WTC11 (cell line): Measurements from ENCODE around the gene PROZ. TPM values are rescaled to one million over a fixed set of nuclear protein-coding genes. Genes with fewer than 3 reads are reported as not detected.
A peak's percentile ranks its signal among the peaks of the same experiment; 100 is the strongest.

ENCODE experiments used
- ARID4B ChIP-seq: sonication (generic); formaldehyde crosslinking; IDR thresholded peaks from 2 replicates; pipeline ENCODE4 v1.8.0; 2023; ENCODE audit warnings: missing genetic modification reagents, mild to moderate bottlenecking, borderline replicate concordance
- ATF3 ChIP-seq: sonication (generic); formaldehyde crosslinking; conservative IDR thresholded peaks from 2 replicates; pipeline ENCODE4 v1.8.1; 2022; ENCODE audit warnings: mild to moderate bottlenecking, missing genetic modification reagents
- CREM ChIP-seq: sonication (generic); formaldehyde crosslinking; IDR thresholded peaks from 2 replicates; pipeline ENCODE4 v1.8.1; 2022; ENCODE audit warnings: mild to moderate bottlenecking, missing genetic modification reagents, moderate library complexity
- ERG ChIP-seq: fragments of 250-450 bp; sonication (Bioruptor Pico); IDR thresholded peaks from 2 replicates; pipeline ENCODE4 v1.8.0; 2021; ENCODE audit warnings: mild to moderate bottlenecking
- ESRRA ChIP-seq: sonication (generic); formaldehyde crosslinking; IDR thresholded peaks from 2 replicates; pipeline ENCODE4 v1.8.1; 2022; ENCODE audit warnings: mild to moderate bottlenecking, missing genetic modification reagents, borderline replicate concordance
- ETV6 ChIP-seq: sonication (generic); formaldehyde crosslinking; IDR thresholded peaks from 2 replicates; pipeline ENCODE4 v1.8.1; 2022; ENCODE audit warnings: mild to moderate bottlenecking, missing genetic modification reagents
- GTF2I ChIP-seq: fragments of 250-450 bp; sonication (Bioruptor Pico); conservative IDR thresholded peaks from 2 replicates; pipeline ENCODE4 v1.4.0; 2021; ENCODE audit warnings: mild to moderate bottlenecking
- HMGXB4 ChIP-seq: sonication (generic); formaldehyde crosslinking; IDR thresholded peaks from 2 replicates; pipeline ENCODE4 v1.8.1; 2023; ENCODE audit warnings: mild to moderate bottlenecking, moderate library complexity, missing genetic modification reagents
- NR1H2 ChIP-seq: sonication (generic); formaldehyde crosslinking; IDR thresholded peaks from 2 replicates; pipeline ENCODE4 v1.9.0; 2021; ENCODE audit warnings: mild to moderate bottlenecking, moderate library complexity, missing genetic modification reagents
- PRRX2 ChIP-seq: fragments of 250-450 bp; sonication (Bioruptor Pico); IDR thresholded peaks from 2 replicates; pipeline ENCODE4 v1.8.0; 2021; ENCODE audit warnings: mild to moderate bottlenecking
- SP1 ChIP-seq: sonication (generic); formaldehyde crosslinking; conservative IDR thresholded peaks from 2 replicates; pipeline ENCODE4 v1.8.1; 2022; ENCODE audit warnings: missing genetic modification reagents
- ZBTB21 ChIP-seq: sonication (generic); formaldehyde crosslinking; IDR thresholded peaks from 2 replicates; pipeline ENCODE4 v1.8.1; 2023; ENCODE audit warnings: mild to moderate bottlenecking, missing genetic modification reagents, borderline replicate concordance
- ZNF121 ChIP-seq: sonication (generic); formaldehyde crosslinking; IDR thresholded peaks from 2 replicates; pipeline ENCODE4 v1.8.0; 2023; ENCODE audit warnings: missing genetic modification reagents
- ZNF138 ChIP-seq: sonication (generic); formaldehyde crosslinking; conservative IDR thresholded peaks from 2 replicates; pipeline ENCODE4 v1.8.1; 2022; ENCODE audit warnings: mild to moderate bottlenecking, moderate library complexity, missing genetic modification reagents
- ZNF396 ChIP-seq: fragments of 250-450 bp; sonication (Bioruptor Pico); IDR thresholded peaks from 2 replicates; pipeline ENCODE4 v1.8.0; 2021; ENCODE audit warnings: mild to moderate bottlenecking, moderate library complexity, borderline replicate concordance
- ZNF671 ChIP-seq: fragments of 250-450 bp; sonication (Bioruptor Pico); IDR thresholded peaks from 2 replicates; pipeline ENCODE4 v1.8.0; 2021; ENCODE audit warnings: mild to moderate bottlenecking
- total RNA-seq: library from RNA; stranded (reverse); gene quantifications from 3 replicates; pipeline ENCODE4 v1.2.3, GENCODE V29; 2021
- TF ChIP-seq, protein P1 (sequence below): sonication (generic); formaldehyde crosslinking; IDR thresholded peaks from 2 replicates; pipeline ENCODE4 v1.8.1; 2022; ENCODE audit warnings: low read depth, missing genetic modification reagents, borderline replicate concordance
- TF ChIP-seq, protein P2 (sequence below): sonication (generic); formaldehyde crosslinking; IDR thresholded peaks from 2 replicates; pipeline ENCODE4 v1.8.0; 2022; ENCODE audit warnings: mild to moderate bottlenecking, missing genetic modification reagents
- TF ChIP-seq, protein P3 (sequence below): fragments of 250-450 bp; sonication (Bioruptor Pico); conservative IDR thresholded peaks from 2 replicates; pipeline ENCODE4 v1.9.0; 2021; ENCODE audit warnings: mild to moderate bottlenecking
- TF ChIP-seq, protein P4 (sequence below): sonication (generic); formaldehyde crosslinking; IDR thresholded peaks from 2 replicates; pipeline ENCODE4 v1.8.1; 2022; ENCODE audit warnings: mild to moderate bottlenecking, moderate library complexity, missing genetic modification reagents

Gene PROZ
- total RNA-seq, 1 experiment from 2014 or later: not detected

- TF ChIP-seq ARID4B (peak; percentile 69; the same call in 1 of the 2 replicates), HMGXB4 (CRISPR knock-in tag) (0 out of 2 replicates have a peak, but pooled peaks have one; percentile 66), ESRRA (CRISPR knock-in tag) (peak; percentile 89; the same call in 1 of the 2 replicates), ZNF396 (CRISPR knock-in tag) (no peak), ATF3 (CRISPR knock-in tag) (peak; percentile 71; the same call in 1 of the 2 replicates), ERG (CRISPR knock-in tag) (no peak), PRRX2 (CRISPR knock-in tag) (no peak), GTF2I (no peak), CREM (peak; percentile 52; the same call in 1 of the 2 replicates), ZNF138 (CRISPR knock-in tag) (no peak), ZNF121 (CRISPR knock-in tag) (0 out of 2 replicates have a peak, but pooled peaks have one; percentile 45), SP1 (CRISPR knock-in tag) (no peak), ZBTB21 (CRISPR knock-in tag) (no peak), ETV6 (CRISPR knock-in tag) (peak; percentile 88), ZNF671 (no peak), NR1H2 (CRISPR knock-in tag) (no peak)
- TF ChIP-seq, protein P1, sequence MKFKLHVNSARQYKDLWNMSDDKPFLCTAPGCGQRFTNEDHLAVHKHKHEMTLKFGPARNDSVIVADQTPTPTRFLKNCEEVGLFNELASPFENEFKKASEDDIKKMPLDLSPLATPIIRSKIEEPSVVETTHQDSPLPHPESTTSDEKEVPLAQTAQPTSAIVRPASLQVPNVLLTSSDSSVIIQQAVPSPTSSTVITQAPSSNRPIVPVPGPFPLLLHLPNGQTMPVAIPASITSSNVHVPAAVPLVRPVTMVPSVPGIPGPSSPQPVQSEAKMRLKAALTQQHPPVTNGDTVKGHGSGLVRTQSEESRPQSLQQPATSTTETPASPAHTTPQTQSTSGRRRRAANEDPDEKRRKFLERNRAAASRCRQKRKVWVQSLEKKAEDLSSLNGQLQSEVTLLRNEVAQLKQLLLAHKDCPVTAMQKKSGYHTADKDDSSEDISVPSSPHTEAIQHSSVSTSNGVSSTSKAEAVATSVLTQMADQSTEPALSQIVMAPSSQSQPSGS (CRISPR knock-in tag): 0 out of 2 replicates have a peak, but pooled peaks have one; percentile 20
- TF ChIP-seq, protein P2, sequence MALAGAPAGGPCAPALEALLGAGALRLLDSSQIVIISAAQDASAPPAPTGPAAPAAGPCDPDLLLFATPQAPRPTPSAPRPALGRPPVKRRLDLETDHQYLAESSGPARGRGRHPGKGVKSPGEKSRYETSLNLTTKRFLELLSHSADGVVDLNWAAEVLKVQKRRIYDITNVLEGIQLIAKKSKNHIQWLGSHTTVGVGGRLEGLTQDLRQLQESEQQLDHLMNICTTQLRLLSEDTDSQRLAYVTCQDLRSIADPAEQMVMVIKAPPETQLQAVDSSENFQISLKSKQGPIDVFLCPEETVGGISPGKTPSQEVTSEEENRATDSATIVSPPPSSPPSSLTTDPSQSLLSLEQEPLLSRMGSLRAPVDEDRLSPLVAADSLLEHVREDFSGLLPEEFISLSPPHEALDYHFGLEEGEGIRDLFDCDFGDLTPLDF (CRISPR knock-in tag): peak; percentile 76; the same call in 1 of the 2 replicates
- TF ChIP-seq, protein P3, sequence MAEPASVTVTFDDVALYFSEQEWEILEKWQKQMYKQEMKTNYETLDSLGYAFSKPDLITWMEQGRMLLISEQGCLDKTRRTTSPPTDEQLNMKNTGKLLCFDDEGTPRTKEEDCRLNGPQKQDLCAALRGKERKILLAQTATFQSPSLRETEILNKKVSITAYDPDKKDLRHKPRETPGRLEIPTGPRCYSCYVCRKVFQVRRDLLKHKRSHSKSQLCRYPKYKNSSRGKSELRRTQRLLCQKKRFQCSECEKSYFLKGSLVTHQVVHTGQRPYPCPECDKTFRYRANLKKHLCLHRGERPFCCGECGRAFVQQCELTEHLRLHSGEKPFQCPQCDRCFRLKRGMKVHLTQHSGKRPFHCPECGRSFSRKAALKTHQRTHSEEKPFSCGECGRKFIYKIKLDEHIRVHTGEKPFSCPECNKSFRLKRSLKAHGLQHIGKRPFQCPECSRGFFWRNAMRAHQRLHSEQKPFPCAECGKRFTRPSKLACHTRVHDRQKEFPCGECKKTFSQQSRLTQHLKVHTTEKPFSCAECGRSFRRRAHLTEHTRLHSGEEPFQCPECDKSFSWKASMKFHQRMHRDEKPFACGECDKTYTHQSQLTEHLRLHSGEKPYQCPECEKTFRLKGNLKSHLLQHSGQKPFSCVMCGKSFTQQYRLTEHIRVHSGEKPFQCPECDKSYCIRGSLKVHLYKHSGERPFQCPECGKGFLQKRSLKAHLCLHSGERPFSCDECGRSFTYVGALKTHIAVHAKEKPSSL (CRISPR knock-in tag): no peak
- TF ChIP-seq, protein P4, sequence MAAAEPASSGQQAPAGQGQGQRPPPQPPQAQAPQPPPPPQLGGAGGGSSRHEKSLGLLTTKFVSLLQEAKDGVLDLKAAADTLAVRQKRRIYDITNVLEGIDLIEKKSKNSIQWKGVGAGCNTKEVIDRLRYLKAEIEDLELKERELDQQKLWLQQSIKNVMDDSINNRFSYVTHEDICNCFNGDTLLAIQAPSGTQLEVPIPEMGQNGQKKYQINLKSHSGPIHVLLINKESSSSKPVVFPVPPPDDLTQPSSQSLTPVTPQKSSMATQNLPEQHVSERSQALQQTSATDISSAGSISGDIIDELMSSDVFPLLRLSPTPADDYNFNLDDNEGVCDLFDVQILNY (CRISPR knock-in tag): peak; percentile 77; the same call in 1 of the 2 replicates
Observed at GRCh38 chr13:113209759-113210421, 51.4 kb downstream of the PROZ start (continued).
